Endothelial cell of umbilical vein (primary cell): Measurements from ENCODE around the gene C8B. TPM values are rescaled to one million over a fixed set of nuclear protein-coding genes. Genes with fewer than 3 reads are reported as not detected.

Experiments
- BruUV-seq: library from RNA; stranded (reverse); fragments of 400-500 nt; replicated peaks from 2 replicates; lab custom pipeline; 2021; lab: Mats Ljungman, UMichigan
- CTCF ChIA-PET: fragments of 300-600, 350-600 bp; sonication (Branson Sonifier 250); formaldehyde crosslinking; loops from one replicate; lab custom pipeline; 2021; ENCODE audit warnings: antibody characterized with exemption, inconsistent platforms; lab: Charles Lee
- POLR2A ChIA-PET: fragments of 300-600, 350-600 bp; sonication (Branson Sonifier 250); formaldehyde crosslinking; loops from one replicate; lab custom pipeline; 2021; ENCODE audit warnings: antibody characterized with exemption, inconsistent platforms; lab: Charles Lee
- DNase-seq: peaks from one replicate; pipeline ENCODE4 v3.0.0-alpha.2; 2011; ENCODE audit warnings: low read depth, low spot score
- FAIRE-seq: peaks from 2 replicates; lab custom pipeline; 2011; peaks lifted over from hg19 to GRCh38; lab: Jason Lieb, UNC
- H2AFZ ChIP-seq: 2 replicates; pipeline ENCODE4 v1.6.0; 2012; ENCODE audit warnings: low read depth, low read length, control low read depth, inconsistent platforms
- H3K27ac ChIP-seq: 2 replicates; pipeline ENCODE4 v1.5.1; 2011; ENCODE audit warnings: low read depth, mild to moderate bottlenecking, control low read depth, low read length, moderate library complexity; ENCODE audit not compliant: insufficient read depth
- H3K27me3 ChIP-seq, 2 experiments: 2 replicates each; pipeline versions ENCODE4 v1.6.0 to v1.6.1; 2011; ENCODE audit warnings: low read length in 2 of 2, mixed read lengths in 1 of 2; ENCODE audit not compliant: control insufficient read depth in 2 of 2, insufficient read depth in 2 of 2
- H3K36me3 ChIP-seq, 2 experiments: 2 replicates in 1 of 2; 3 replicates in 1 of 2; pipeline ENCODE4 v1.5.1; 2011; ENCODE audit warnings: low read length in 2 of 2, mild to moderate bottlenecking in 1 of 2, moderate library complexity in 1 of 2; ENCODE audit not compliant: control insufficient read depth in 2 of 2, insufficient read depth in 2 of 2; ENCODE audit errors: extremely low read depth in 1 of 2
- H3K4me1 ChIP-seq: 3 replicates; pipeline ENCODE4 v1.5.1; 2011; ENCODE audit warnings: mild to moderate bottlenecking, low read length; ENCODE audit not compliant: control insufficient read depth, insufficient read depth; ENCODE audit errors: extremely low read depth
- H3K4me2 ChIP-seq: 2 replicates; pipeline ENCODE4 v1.6.1; 2011; ENCODE audit warnings: low read length, control low read depth, mixed read lengths; ENCODE audit not compliant: insufficient read depth
- H3K4me3 ChIP-seq, 3 experiments: fragments of 200-600 bp in 1 of 3; sonication (generic), shearing (Covaris generic) in 1 of 3; replicated peaks in 1 of 3; 2 replicates each; pipeline ENCODE4 v1.5.1; 2011 to 2016; ENCODE audit warnings: control low read depth in 3 of 3, low read length in 3 of 3, mild to moderate bottlenecking in 2 of 3, inconsistent platforms in 1 of 3, low read depth in 1 of 3, moderate library complexity in 1 of 3; ENCODE audit not compliant: insufficient read depth in 1 of 3
- H3K79me2 ChIP-seq: 2 replicates; pipeline ENCODE4 v1.6.0; 2012; ENCODE audit warnings: low read length, inconsistent platforms; ENCODE audit not compliant: control insufficient read depth, insufficient read depth
- H3K9ac ChIP-seq: replicated peaks from 2 replicates; pipeline ENCODE3; 2011; ENCODE audit warnings: low read length, control low read depth; ENCODE audit not compliant: insufficient read depth; ENCODE audit errors: extremely low read depth
- H3K9me1 ChIP-seq: replicated peaks from 3 replicates; pipeline ENCODE4 v1.6.0; 2011; ENCODE audit warnings: mild to moderate bottlenecking, low read length; ENCODE audit not compliant: control insufficient read depth, insufficient read depth; ENCODE audit errors: extremely low read depth
- H3K9me3 ChIP-seq: replicated peaks from 2 replicates; pipeline ENCODE4 v1.5.1; 2012; ENCODE audit warnings: low read length, inconsistent platforms; ENCODE audit not compliant: control insufficient read depth, insufficient read depth
- H4K20me1 ChIP-seq: replicated peaks from 2 replicates; pipeline ENCODE3; 2011; ENCODE audit warnings: mild to moderate bottlenecking, low read length; ENCODE audit not compliant: control insufficient read depth, insufficient read depth; ENCODE audit errors: extremely low read depth
- EZH2 ChIP-seq: IDR thresholded peaks from 2 replicates; pipeline ENCODE4 v1.6.1; 2012; ENCODE audit warnings: borderline replicate concordance, low read depth, mild to moderate bottlenecking, moderate library complexity, low read length, inconsistent platforms; ENCODE audit not compliant: severe bottlenecking
- FOS ChIP-seq: IDR thresholded peaks from 2 replicates; pipeline ENCODE4 v1.6.1; 2011; ENCODE audit warnings: mild to moderate bottlenecking, low read length, moderate library complexity, borderline replicate concordance; ENCODE audit not compliant: insufficient read depth
- GATA2 ChIP-seq: IDR thresholded peaks from 2 replicates; pipeline ENCODE4 v1.7.0; 2011; ENCODE audit warnings: low read depth, mild to moderate bottlenecking, moderate library complexity, mixed read lengths, low read length; ENCODE audit not compliant: insufficient read length, insufficient read depth
- JUN ChIP-seq: IDR thresholded peaks from 2 replicates; pipeline ENCODE4 v1.6.1; 2011; ENCODE audit warnings: borderline replicate concordance, low read depth; ENCODE audit not compliant: insufficient read length, insufficient read depth
- POLR2A ChIP-seq: IDR thresholded peaks from 2 replicates; pipeline ENCODE4 v1.6.1; 2012; ENCODE audit warnings: low read depth, mild to moderate bottlenecking, control low read depth, low read length
- POLR2AphosphoS5 ChIP-seq: IDR thresholded peaks from 2 replicates; pipeline ENCODE4 v1.6.1; 2012; ENCODE audit warnings: low read depth, mild to moderate bottlenecking, control low read depth, low read length, moderate library complexity; ENCODE audit not compliant: insufficient read depth
- dilution Hi-C: fragments of 300-500 bp; cut with MboI; formaldehyde crosslinking; loops from one replicate; pipeline ENCODE4 v1.15.0; 2019; ENCODE audit warnings: low sequenced_read_pairs; ENCODE audit not compliant: extremely low pct_ligation_motif_present
- intact Hi-C: fragments of 100-400 bp; cut with micrococcal nuclease; formaldehyde crosslinking; loops from one replicate; pipeline ENCODE4 v1.10.0; 2022
- polyA plus RNA-seq, 4 experiments: library from polyadenylated mRNA; depleted of rRNA in 3 of 4; stranded (reverse) in 3 of 4; unstranded in 1 of 4; fragments of >200 nt; gene quantifications; 2 replicates each; pipeline versions ENCODE4 v1.2.1 to v1.2.3, GENCODE V29; 2011 to 2012; ENCODE audit warnings: missing spikeins in 1 of 4
- total RNA-seq: library from RNA; stranded (reverse); gene quantifications from 2 replicates; pipeline ENCODE4 v1.2.3, GENCODE V29; 2021
- TF ChIP-seq, protein P1 (sequence below): IDR thresholded peaks from 2 replicates; pipeline ENCODE4 v1.6.1; 2011; ENCODE audit not compliant: insufficient read depth, insufficient read length
- TF ChIP-seq, protein P2 (sequence below), 2 donors: IDR thresholded peaks; 1 replicate in 1 of 2; 2 replicates in 1 of 2; pipeline ENCODE4 v1.5.1; 2011; ENCODE audit warnings: low read length in 2 of 2, mild to moderate bottlenecking in 2 of 2, moderate library complexity in 2 of 2, control low read depth in 1 of 2, inconsistent platforms in 1 of 2, low read depth in 1 of 2; ENCODE audit not compliant: insufficient read depth in 1 of 2; ENCODE audit errors: extremely low read depth in 1 of 2

Gene C8B
- total and polyA plus RNA-seq, 2 donors (not counting 3 experiments of a cell fraction or from before 2014, with no cell fraction given) = not detected

DNA sequence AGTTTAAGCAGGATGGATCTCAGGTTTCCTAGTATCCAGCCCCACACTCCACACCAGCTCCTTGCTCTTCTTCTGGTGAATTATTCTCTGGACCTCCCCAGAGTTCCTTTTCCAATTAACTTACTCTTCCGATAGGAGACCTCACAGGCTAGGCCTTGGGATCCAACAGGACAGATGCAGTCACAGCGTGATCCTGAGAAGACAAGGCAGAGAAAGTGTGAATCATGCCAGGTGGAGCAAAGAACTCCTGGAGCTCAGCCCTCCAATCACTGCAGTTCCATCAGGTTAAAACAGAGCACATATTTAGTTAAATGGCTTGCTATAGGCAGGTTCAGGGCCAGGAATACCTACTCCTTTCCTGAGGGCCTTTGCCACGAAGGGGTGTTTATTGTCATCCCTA is 34.1 kb downstream of the C8B start:
- no peaks in the 10 kb centered on the region for H3K27me3 ChIP-seq
- H3K79me2 ChIP-seq = no peaks in the 10 kb centered on the region
- no peak overlapping the region for H3K27ac ChIP-seq
- no peaks in the 10 kb centered on the region for H3K9me3 ChIP-seq
- TF ChIP-seq, protein P1, sequence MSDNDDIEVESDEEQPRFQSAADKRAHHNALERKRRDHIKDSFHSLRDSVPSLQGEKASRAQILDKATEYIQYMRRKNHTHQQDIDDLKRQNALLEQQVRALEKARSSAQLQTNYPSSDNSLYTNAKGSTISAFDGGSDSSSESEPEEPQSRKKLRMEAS = no peak
- TF ChIP-seq EZH2 = no peak
- TF ChIP-seq GATA2 = no peak
- no peak for TF ChIP-seq FOS
- TF ChIP-seq JUN = no peak
- no peak for TF ChIP-seq POLR2A
- TF ChIP-seq, protein P2, sequence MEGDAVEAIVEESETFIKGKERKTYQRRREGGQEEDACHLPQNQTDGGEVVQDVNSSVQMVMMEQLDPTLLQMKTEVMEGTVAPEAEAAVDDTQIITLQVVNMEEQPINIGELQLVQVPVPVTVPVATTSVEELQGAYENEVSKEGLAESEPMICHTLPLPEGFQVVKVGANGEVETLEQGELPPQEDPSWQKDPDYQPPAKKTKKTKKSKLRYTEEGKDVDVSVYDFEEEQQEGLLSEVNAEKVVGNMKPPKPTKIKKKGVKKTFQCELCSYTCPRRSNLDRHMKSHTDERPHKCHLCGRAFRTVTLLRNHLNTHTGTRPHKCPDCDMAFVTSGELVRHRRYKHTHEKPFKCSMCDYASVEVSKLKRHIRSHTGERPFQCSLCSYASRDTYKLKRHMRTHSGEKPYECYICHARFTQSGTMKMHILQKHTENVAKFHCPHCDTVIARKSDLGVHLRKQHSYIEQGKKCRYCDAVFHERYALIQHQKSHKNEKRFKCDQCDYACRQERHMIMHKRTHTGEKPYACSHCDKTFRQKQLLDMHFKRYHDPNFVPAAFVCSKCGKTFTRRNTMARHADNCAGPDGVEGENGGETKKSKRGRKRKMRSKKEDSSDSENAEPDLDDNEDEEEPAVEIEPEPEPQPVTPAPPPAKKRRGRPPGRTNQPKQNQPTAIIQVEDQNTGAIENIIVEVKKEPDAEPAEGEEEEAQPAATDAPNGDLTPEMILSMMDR (IDR thresholded peaks at IDR 0.05; ENCODE audit: extremely low read depth in 1 of 2, insufficient read depth in 1 of 2, low read depth in 1 of 2, low read length in 2 of 2) = no peak
- TF ChIP-seq POLR2AphosphoS5 = no peak
- H3K9ac ChIP-seq = no peak overlapping the region
- H3K36me3 ChIP-seq = no peaks in the 10 kb centered on the region
- no peak overlapping the region for H3K4me2 ChIP-seq
- ChIA-PET CTCF (no interaction called here), POLR2A (no interaction called here)
- DNase-seq (no peak), FAIRE-seq (no peak)
- H2AFZ ChIP-seq = no peak overlapping the region
- dilution Hi-C loops (no loop called here), intact Hi-C loops (no loop called here)
- no peak overlapping the region for H3K4me3 ChIP-seq
- no peaks in the 10 kb centered on the region for H3K9me1 ChIP-seq
- BruUV-seq = no TSS peak
- no peaks in the 10 kb centered on the region for H3K4me1 ChIP-seq
- no peaks in the 10 kb centered on the region for H4K20me1 ChIP-seq
